Measurements from ENCODE around the gene RWDD1.

DNA sequence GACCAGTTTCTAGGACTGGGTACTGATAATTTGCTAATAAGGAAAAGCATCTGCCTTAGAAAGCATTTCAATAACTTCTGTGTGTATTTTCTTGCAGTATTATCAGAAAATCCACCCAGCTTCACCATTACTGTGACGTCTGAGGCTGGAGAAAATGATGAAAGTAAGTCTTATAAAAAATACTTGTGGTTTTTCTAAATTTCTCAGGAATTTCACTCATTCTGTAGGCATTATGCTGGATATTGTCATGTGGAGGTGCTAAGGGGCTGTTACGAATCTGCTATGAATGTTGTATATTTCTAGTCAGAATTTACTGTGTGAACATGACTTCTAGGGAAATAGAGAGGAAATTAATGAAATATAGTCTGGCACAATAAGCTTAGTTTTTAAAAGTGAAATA, 8.9 kb downstream of the RWDD1 start:
- no peak for TF ChIP-seq POLR2A (IDR thresholded peaks at IDR 0.05)
- TF ChIP-seq, protein P1, sequence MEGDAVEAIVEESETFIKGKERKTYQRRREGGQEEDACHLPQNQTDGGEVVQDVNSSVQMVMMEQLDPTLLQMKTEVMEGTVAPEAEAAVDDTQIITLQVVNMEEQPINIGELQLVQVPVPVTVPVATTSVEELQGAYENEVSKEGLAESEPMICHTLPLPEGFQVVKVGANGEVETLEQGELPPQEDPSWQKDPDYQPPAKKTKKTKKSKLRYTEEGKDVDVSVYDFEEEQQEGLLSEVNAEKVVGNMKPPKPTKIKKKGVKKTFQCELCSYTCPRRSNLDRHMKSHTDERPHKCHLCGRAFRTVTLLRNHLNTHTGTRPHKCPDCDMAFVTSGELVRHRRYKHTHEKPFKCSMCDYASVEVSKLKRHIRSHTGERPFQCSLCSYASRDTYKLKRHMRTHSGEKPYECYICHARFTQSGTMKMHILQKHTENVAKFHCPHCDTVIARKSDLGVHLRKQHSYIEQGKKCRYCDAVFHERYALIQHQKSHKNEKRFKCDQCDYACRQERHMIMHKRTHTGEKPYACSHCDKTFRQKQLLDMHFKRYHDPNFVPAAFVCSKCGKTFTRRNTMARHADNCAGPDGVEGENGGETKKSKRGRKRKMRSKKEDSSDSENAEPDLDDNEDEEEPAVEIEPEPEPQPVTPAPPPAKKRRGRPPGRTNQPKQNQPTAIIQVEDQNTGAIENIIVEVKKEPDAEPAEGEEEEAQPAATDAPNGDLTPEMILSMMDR (IDR thresholded peaks at IDR 0.05): no peak
- TF ChIP-seq EP300 (IDR thresholded peaks at IDR 0.05): no peak

Data from stomach (tissue), 4 donors.